ENCODE measurements around the gene PTPRK.

PTPRK gene

DNA sequence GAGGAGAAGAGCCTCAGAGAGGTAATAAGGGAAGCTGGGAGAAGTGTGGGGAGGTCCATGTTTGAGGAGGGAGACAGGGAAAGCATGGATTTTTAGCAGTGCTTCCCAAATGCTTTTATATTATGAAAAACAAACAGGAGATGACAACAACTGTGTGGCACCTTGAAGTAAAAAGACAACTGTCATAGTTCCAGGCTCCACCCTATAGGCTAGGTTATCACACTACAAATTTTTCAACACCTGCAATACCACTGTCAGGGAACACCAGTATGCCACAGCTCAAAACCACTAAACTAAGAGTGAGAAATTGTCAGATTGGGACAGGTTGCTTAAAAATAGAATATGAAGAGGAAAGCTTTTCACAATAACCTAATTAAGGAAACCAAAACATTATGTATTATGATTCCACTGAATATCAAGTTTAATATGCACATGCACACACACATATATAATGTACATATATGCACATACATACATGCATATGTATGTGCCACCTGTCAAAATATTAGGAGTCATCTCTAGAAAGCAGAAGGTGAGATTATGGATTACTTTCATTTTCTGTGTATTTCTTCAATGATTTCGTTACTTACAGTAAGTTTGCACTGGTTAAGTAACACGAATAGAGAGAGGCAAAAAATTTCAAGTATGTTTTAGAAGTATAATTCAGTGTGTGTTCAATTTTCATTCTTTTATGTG is 261.2 kb downstream of the PTPRK start:
- Histone ChIP-seq H2AFZ (ENCODE audit: low read length) (no peak overlapping the region), H3K9ac (ENCODE audit: low read length) (no peak overlapping the region), H3K4me2 (ENCODE audit: low read length) (no peak overlapping the region), H3K36me3 (ENCODE audit: insufficient read depth, low read length) (no peaks in the 10 kb centered on the region), H3K79me2 (ENCODE audit: insufficient read depth, low read length) (no peaks in the 10 kb centered on the region), H3K4me3 (ENCODE audit: low read depth, low read length, poor library complexity, severe bottlenecking) (no peak overlapping the region), H3K4me1 (ENCODE audit: insufficient read depth, low read length, severe bottlenecking) (no peaks in the 10 kb centered on the region), H3K9me2 (ENCODE audit: low read depth, low read length) (no peaks in the 10 kb centered on the region), H3K27ac (ENCODE audit: low read depth, low read length, poor library complexity, severe bottlenecking) (no peak overlapping the region), H3K9me3 (ENCODE audit: low read length) (no peaks in the 10 kb centered on the region), H4K20me1 (ENCODE audit: insufficient read depth, low read length) (no peaks in the 10 kb centered on the region), H3K27me3 (ENCODE audit: insufficient read depth, low read length) (no peaks in the 10 kb centered on the region), H3F3A (ENCODE audit: insufficient read depth, low read length) (no peaks in the 10 kb centered on the region)
- no peak for TF ChIP-seq EZH2 (IDR thresholded peaks at IDR 0.05; ENCODE audit: borderline replicate concordance, low read length)
- TF ChIP-seq, protein P1, sequence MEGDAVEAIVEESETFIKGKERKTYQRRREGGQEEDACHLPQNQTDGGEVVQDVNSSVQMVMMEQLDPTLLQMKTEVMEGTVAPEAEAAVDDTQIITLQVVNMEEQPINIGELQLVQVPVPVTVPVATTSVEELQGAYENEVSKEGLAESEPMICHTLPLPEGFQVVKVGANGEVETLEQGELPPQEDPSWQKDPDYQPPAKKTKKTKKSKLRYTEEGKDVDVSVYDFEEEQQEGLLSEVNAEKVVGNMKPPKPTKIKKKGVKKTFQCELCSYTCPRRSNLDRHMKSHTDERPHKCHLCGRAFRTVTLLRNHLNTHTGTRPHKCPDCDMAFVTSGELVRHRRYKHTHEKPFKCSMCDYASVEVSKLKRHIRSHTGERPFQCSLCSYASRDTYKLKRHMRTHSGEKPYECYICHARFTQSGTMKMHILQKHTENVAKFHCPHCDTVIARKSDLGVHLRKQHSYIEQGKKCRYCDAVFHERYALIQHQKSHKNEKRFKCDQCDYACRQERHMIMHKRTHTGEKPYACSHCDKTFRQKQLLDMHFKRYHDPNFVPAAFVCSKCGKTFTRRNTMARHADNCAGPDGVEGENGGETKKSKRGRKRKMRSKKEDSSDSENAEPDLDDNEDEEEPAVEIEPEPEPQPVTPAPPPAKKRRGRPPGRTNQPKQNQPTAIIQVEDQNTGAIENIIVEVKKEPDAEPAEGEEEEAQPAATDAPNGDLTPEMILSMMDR (IDR thresholded peaks at IDR 0.05; ENCODE audit: low read length) = no peak

- Histone ChIP-seq H3K4me1 (ENCODE audit: insufficient read depth, low read length, severe bottlenecking) (no peaks in the 10 kb centered on the region), H4K20me1 (ENCODE audit: insufficient read depth, low read length) (no peaks in the 10 kb centered on the region), H3F3A (ENCODE audit: insufficient read depth, low read length) (no peaks in the 10 kb centered on the region), H3K9ac (ENCODE audit: low read length) (no peak overlapping the region), H3K9me2 (ENCODE audit: low read depth, low read length) (no peaks in the 10 kb centered on the region), H3K4me2 (ENCODE audit: low read length) (no peak overlapping the region), H3K27ac (ENCODE audit: low read depth, low read length, poor library complexity, severe bottlenecking) (no peak overlapping the region), H3K9me3 (ENCODE audit: low read length) (no peaks in the 10 kb centered on the region), H3K79me2 (ENCODE audit: insufficient read depth, low read length) (no peaks in the 10 kb centered on the region), H2AFZ (ENCODE audit: low read length) (no peak overlapping the region), H3K4me3 (ENCODE audit: low read depth, low read length, poor library complexity, severe bottlenecking) (no peak overlapping the region), H3K36me3 (ENCODE audit: insufficient read depth, low read length) (no peaks in the 10 kb centered on the region), H3K27me3 (ENCODE audit: insufficient read depth, low read length) (no peaks in the 10 kb centered on the region)
- TF ChIP-seq, protein P1 (IDR thresholded peaks at IDR 0.05; ENCODE audit: low read length) = no peak
- TF ChIP-seq EZH2 (IDR thresholded peaks at IDR 0.05; ENCODE audit: borderline replicate concordance, low read length) = no peak
Observed at GRCh38 chr6:128256095-128256494, 264.3 kb downstream of the PTPRK start.

- Histone ChIP-seq H3K4me2 (ENCODE audit: low read length) (no peak overlapping the region), H3K9me2 (ENCODE audit: low read depth, low read length) (no peaks in the 10 kb centered on the region), H3K27me3 (ENCODE audit: insufficient read depth, low read length) (no peaks in the 10 kb centered on the region), H2AFZ (ENCODE audit: low read length) (no peak overlapping the region), H3K4me1 (ENCODE audit: insufficient read depth, low read length, severe bottlenecking) (no peaks in the 10 kb centered on the region), H4K20me1 (ENCODE audit: insufficient read depth, low read length) (no peaks in the 10 kb centered on the region), H3K9ac (ENCODE audit: low read length) (no peak overlapping the region), H3F3A (ENCODE audit: insufficient read depth, low read length) (no peaks in the 10 kb centered on the region), H3K79me2 (ENCODE audit: insufficient read depth, low read length) (no peaks in the 10 kb centered on the region), H3K4me3 (ENCODE audit: low read depth, low read length, poor library complexity, severe bottlenecking) (no peak overlapping the region), H3K27ac (ENCODE audit: low read depth, low read length, poor library complexity, severe bottlenecking) (no peak overlapping the region), H3K36me3 (ENCODE audit: insufficient read depth, low read length) (no peaks in the 10 kb centered on the region), H3K9me3 (ENCODE audit: low read length) (no peaks in the 10 kb centered on the region)
- TF ChIP-seq, protein P1 (IDR thresholded peaks at IDR 0.05; ENCODE audit: low read length) = no peak
- no peak for TF ChIP-seq EZH2 (IDR thresholded peaks at IDR 0.05; ENCODE audit: borderline replicate concordance, low read length)
Observed at GRCh38 chr6:128252341-128253176, 267.8 kb downstream of the PTPRK start.
